Measurements from ENCODE around the gene FAM131B. TPM values are rescaled to one million over a fixed set of nuclear protein-coding genes. Genes with fewer than 3 reads are reported as not detected.

The FAM131B gene
- total and polyA plus RNA-seq, 9 of the 15 experiments (the other 6 are each of a cell fraction or from before 2014, with no cell fraction given): 0.03 to 0.04 TPM; not detected in 7

DNA sequence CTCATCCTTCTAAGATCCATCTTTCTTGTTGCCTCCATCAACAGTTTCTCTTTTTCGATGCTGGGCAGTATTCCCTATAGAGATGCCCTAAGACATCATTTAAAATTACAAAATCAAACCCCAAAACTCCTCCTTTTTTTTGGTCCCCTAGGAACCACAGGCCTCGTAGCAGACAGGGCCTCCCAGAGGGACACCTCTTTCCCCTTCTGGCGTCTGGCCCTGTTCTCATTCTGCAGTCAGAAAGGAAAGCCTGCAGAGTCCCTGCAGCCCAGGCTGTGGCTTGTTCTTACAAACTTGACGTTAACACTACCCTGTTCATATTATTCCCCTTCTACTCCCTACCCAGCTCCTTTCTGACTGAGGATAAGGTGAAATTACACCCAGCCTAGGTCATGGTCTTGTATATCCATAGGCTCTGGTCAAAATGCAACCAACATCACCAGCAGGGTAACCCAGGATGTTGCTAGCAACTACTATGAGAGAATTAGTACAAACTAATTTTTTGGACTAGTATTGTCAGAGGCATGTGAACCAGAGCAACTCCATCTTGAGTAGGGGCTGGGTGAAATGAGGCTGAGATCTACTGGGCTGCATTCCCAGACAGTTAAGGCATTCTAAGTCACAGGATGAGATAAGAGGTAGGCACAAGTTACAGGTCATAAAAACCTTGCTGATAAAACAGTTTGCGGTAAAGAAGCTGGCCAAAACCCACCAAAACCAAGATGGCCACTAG is 49.6 kb upstream of the FAM131B start (continued):
- TF ChIP-seq, protein P1, sequence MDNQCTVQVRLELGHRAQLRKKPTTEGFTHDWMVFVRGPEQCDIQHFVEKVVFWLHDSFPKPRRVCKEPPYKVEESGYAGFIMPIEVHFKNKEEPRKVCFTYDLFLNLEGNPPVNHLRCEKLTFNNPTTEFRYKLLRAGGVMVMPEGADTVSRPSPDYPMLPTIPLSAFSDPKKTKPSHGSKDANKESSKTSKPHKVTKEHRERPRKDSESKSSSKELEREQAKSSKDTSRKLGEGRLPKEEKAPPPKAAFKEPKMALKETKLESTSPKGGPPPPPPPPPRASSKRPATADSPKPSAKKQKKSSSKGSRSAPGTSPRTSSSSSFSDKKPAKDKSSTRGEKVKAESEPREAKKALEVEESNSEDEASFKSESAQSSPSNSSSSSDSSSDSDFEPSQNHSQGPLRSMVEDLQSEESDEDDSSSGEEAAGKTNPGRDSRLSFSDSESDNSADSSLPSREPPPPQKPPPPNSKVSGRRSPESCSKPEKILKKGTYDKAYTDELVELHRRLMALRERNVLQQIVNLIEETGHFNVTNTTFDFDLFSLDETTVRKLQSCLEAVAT (IDR thresholded peaks at IDR 0.05): no peak
- TF ChIP-seq BDP1 (IDR thresholded peaks at IDR 0.05; ENCODE audit: insufficient read depth, insufficient read length): no peak
- TF ChIP-seq ZBTB5 (IDR thresholded peaks at IDR 0.05): no peak
- TF ChIP-seq CREB3L1 (IDR thresholded peaks at IDR 0.05; ENCODE audit: borderline replicate concordance, low read depth): no peak
- no peak for TF ChIP-seq CCNT2 (IDR thresholded peaks at IDR 0.05; ENCODE audit: borderline replicate concordance, extremely low read depth, insufficient read length, low read depth, low read length)
- no peak for TF ChIP-seq CBFA2T2 (conservative IDR thresholded peaks at IDR 0.05)
- TF ChIP-seq TAF15 (IDR thresholded peaks at IDR 0.05; ENCODE audit: low read depth, low read length): no peak
- TF ChIP-seq, protein P2, sequence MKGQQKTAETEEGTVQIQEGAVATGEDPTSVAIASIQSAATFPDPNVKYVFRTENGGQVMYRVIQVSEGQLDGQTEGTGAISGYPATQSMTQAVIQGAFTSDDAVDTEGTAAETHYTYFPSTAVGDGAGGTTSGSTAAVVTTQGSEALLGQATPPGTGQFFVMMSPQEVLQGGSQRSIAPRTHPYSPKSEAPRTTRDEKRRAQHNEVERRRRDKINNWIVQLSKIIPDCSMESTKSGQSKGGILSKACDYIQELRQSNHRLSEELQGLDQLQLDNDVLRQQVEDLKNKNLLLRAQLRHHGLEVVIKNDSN (CRISPR knock-in tag; IDR thresholded peaks at IDR 0.05): no peak
- no peak for TF ChIP-seq NCOR1 (IDR thresholded peaks at IDR 0.05)
- TF ChIP-seq ELF1 (tag; IDR thresholded peaks at IDR 0.05): no peak
- TF ChIP-seq SMAD1 (IDR thresholded peaks at IDR 0.05; ENCODE audit: low read depth, low read length, partially characterized antibody): no peak
- TF ChIP-seq ILF3 (IDR thresholded peaks at IDR 0.05; ENCODE audit: borderline replicate concordance): no peak
- no peak for TF ChIP-seq CHAMP1 (IDR thresholded peaks at IDR 0.05)
- no peak for TF ChIP-seq FOXM1 (IDR thresholded peaks at IDR 0.05; ENCODE audit: low read depth)
- TF ChIP-seq FOXM1 (CRISPR knock-in tag; IDR thresholded peaks at IDR 0.05; ENCODE audit: low read depth): no peak
- TF ChIP-seq PURB (CRISPR knock-in tag; IDR thresholded peaks at IDR 0.05; ENCODE audit: low read depth): no peak
- no peak for TF ChIP-seq SAP30 (IDR thresholded peaks at IDR 0.05; ENCODE audit: borderline replicate concordance, insufficient read depth, low read depth, low read length, poor library complexity, severe bottlenecking)
- no peak for TF ChIP-seq PHF21A (IDR thresholded peaks at IDR 0.05; ENCODE audit: borderline replicate concordance, low read depth)
